Activated B cell treated with CpG ODN at 0.5 μM for 24 hours (primary cell): ENCODE results near the gene FARS2. TPM values are rescaled to one million over a fixed set of nuclear protein-coding genes. Genes with fewer than 3 reads are reported as not detected.

Source experiments
- ATAC-seq: fragments of 200-7000 bp; cut with Tn5 transposase; one replicate; pipeline ENCODE4 v1.10.0; 2021; ENCODE audit warnings: low read depth, mild to moderate bottlenecking, moderate library complexity
- CTCF ChIA-PET: fragments of 350-600 bp; sonication (Branson Sonifier 250); formaldehyde crosslinking; loops from one replicate; lab custom pipeline; 2021; ENCODE audit warnings: antibody characterized with exemption; lab: Charles Lee
- POLR2A ChIA-PET: fragments of 350-600 bp; sonication (Branson Sonifier 250); formaldehyde crosslinking; loops from one replicate; lab custom pipeline; 2021; ENCODE audit warnings: antibody characterized with exemption; lab: Charles Lee
- DNase-seq: peaks from one replicate; pipeline ENCODE4 v3.0.0; 2022
- H3K27ac Mint-ChIP-seq: one replicate; pipeline ENCODE4 v1.8.0; 2020; ENCODE audit warnings: mixed read lengths
- H3K27me3 Mint-ChIP-seq: one replicate; pipeline ENCODE4 v1.8.0; 2021; ENCODE audit warnings: mixed read lengths
- H3K36me3 Mint-ChIP-seq: one replicate; pipeline ENCODE4 v1.8.0; 2021; ENCODE audit warnings: low read depth, mixed read lengths
- H3K4me1 Mint-ChIP-seq: one replicate; pipeline ENCODE4 v1.8.0; 2021; ENCODE audit warnings: mixed read lengths
- H3K4me3 Mint-ChIP-seq: one replicate; pipeline ENCODE4 v1.8.0; 2020; ENCODE audit warnings: mild to moderate bottlenecking, mixed read lengths
- H3K9me3 Mint-ChIP-seq: one replicate; pipeline ENCODE4 v1.8.0; 2020; ENCODE audit warnings: mixed read lengths
- CTCF ChIP-seq: fragments of 200-600 bp; IDR thresholded peaks from one replicate; pipeline ENCODE4 v1.8.0; 2022; ENCODE audit warnings: antibody characterized with exemption, mild to moderate bottlenecking
- intact Hi-C: fragments of 100-400 bp; cut with micrococcal nuclease; formaldehyde crosslinking; loops from one replicate; pipeline ENCODE4 v1.15.1; 2024
- total RNA-seq: library from RNA; stranded (reverse); gene quantifications from 2 replicates; pipeline ENCODE4 v1.2.3, GENCODE V29; 2022

FARS2 gene
- total RNA-seq, 1 donor from 2014 or later = 32.7 TPM

DNA sequence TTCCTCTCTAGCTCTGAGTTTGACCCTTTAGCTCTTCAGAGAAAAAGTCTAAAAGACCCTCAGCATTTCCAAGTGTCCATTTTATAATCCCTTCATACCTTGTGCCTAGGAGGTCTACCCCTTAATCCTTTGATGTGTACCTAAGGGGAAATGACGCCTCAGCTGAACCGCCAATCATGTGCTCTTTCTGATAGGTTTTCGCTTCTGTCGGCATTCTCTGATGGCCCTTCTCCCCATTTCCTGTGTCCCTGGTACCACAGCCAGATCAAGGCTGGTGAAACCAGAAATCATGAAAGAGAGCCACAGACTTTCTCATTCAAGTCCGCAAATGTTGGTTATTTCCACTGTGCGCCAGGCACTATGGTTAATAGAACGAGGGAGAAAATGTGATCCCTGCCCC is 333.9 kb downstream of the FARS2 start:
- CTCF ChIA-PET = no interaction called here
- H3K27ac Mint-ChIP-seq = no peak overlapping the region
- intact Hi-C loops = no loop called here

DNA sequence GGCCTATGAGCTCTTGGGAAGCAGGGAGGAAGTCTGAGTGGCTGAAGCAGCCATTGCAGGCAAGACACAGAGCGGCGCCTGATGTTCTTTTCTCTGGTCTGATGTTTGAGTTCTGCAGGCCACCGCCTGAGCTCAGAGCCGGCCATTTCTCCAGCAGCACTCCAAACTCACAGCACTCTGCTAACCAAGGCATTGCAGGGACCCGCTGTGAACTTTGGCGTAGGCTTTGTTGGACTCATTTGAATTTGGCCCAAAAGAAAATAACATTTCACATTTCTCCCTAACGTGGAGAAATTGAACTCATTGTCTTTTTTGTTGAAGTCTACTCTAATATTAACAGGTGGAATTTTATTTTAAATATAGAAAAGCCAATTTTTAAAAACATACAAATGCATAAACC is 336.1 kb downstream of the FARS2 start:
- TF ChIP-seq CTCF = no peak
- Mint-ChIP-seq H3K27ac (no peak overlapping the region), H3K36me3 (peaks cover 10% of the 10 kb centered on the region), H3K4me1 (no peaks in the 10 kb centered on the region), H3K27me3 (no peaks in the 10 kb centered on the region), H3K4me3 (no peak overlapping the region), H3K9me3 (no peaks in the 10 kb centered on the region)
- intact Hi-C loops = no loop called here
- POLR2A ChIA-PET = no interaction called here
- no peak for DNase-seq
- ATAC-seq = no peak
- CTCF ChIA-PET = no interaction called here

More for the DNA sequence above, 333.9 kb downstream of the FARS2 start:
- Mint-ChIP-seq H3K27me3 (no peaks in the 10 kb centered on the region), H3K4me1 (no peaks in the 10 kb centered on the region), H3K4me3 (no peak overlapping the region), H3K36me3 (peaks cover 8% of the 10 kb centered on the region), H3K9me3 (no peaks in the 10 kb centered on the region)
- ATAC-seq (no peak), DNase-seq (no peak)
- TF ChIP-seq CTCF = no peak
- POLR2A ChIA-PET = no interaction called here

DNA sequence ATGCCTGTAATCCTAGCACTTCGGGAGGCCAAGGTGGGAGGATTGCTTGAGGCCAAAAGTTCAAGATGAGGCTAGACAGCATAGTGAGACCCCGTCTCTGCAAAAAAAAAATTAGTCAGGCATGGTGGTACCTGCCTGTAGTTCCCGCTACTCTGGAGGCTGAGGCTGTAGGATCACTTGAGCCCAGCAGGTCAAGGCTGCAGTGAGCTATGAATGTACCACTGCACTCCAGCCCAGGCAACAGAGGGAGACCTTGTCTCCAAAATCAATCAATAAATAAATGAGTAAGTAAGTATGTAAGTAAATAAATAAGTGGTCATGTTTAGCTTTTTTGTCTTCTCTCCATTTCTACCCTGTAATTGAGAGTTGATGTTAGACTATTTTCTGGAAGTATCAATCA is 336.8 kb downstream of the FARS2 start:
- H3K27me3 Mint-ChIP-seq = no peaks in the 10 kb centered on the region
- no peak overlapping the region for H3K4me3 Mint-ChIP-seq

DNA sequence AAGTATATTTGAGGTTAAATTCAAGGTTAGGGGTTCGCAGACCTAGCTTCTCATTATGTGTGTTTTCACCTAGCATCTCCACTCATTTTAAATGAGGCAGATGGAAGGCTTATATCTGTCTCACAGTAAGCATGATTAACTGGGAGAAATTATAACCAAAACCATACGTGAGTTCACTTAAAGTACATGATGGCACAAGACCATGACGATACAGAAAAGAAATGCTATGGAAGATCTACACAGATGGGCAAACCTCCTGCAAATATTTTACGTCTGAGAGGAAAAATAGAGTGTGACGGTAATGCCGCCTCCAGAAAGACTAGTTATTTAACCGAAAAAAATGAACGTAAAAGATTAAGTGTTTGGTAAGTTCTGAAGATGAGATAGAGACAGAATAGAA is 337.8 kb downstream of the FARS2 start:
- ChIA-PET CTCF (no interaction called here), POLR2A (no interaction called here)
- H3K27ac Mint-ChIP-seq = no peak overlapping the region

More for the DNA sequence above, 336.8 kb downstream of the FARS2 start:
- DNase-seq = no peak
- intact Hi-C loops = no loop called here
- ChIA-PET CTCF (no interaction called here), POLR2A (no interaction called here)
- no peaks in the 10 kb centered on the region for H3K9me3 Mint-ChIP-seq
- no peaks in the 10 kb centered on the region for H3K4me1 Mint-ChIP-seq
- TF ChIP-seq CTCF = no peak
- H3K36me3 Mint-ChIP-seq = peaks cover 3% of the 10 kb centered on the region
- no peak overlapping the region for H3K27ac Mint-ChIP-seq
- ATAC-seq = no peak

DNA sequence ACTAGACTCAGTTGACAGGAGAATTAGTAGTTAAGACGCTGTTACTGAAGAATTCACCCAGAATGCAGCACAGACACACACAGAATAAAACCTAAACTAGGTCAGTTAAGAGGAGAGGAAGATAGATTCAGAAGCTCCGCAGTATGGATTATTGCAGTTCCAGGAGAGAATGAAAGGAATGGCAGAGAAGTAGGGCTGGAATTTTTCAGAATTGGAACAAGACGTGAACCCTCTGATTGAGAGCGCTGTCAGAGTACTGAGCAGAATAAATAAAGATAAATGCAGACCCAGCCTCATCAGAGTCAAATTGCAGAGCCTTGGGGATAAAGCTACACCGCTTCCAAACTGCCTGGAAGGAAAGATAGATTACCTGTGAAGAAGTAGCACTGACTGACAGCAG is 344.6 kb downstream of the FARS2 start:
- TF ChIP-seq CTCF = no peak
- Mint-ChIP-seq H3K4me1 (no peaks in the 10 kb centered on the region), H3K27me3 (no peaks in the 10 kb centered on the region), H3K9me3 (no peaks in the 10 kb centered on the region), H3K4me3 (no peak overlapping the region), H3K27ac (no peak overlapping the region), H3K36me3 (peaks cover 11% of the 10 kb centered on the region)
- no peak for DNase-seq
- CTCF ChIA-PET = no interaction called here
- POLR2A ChIA-PET = no interaction called here
- ATAC-seq = no peak
- intact Hi-C loops = no loop called here

More for the DNA sequence above, 337.8 kb downstream of the FARS2 start:
- no peak overlapping the region for H3K4me3 Mint-ChIP-seq
- TF ChIP-seq CTCF = no peak
- H3K9me3 Mint-ChIP-seq = no peaks in the 10 kb centered on the region
- H3K4me1 Mint-ChIP-seq = no peaks in the 10 kb centered on the region
- no peaks in the 10 kb centered on the region for H3K27me3 Mint-ChIP-seq
- ATAC-seq (no peak), DNase-seq (no peak)
- intact Hi-C loops = no loop called here
- H3K36me3 Mint-ChIP-seq = peaks cover 3% of the 10 kb centered on the region
